KMS-11 (cell line): ENCODE results near the gene TRMT112.

ENCODE experiments used
- H2AFZ ChIP-seq: fragments of 200-600 bp; sonication (generic); 2 replicates; pipeline ENCODE4 v1.6.1; 2016; ENCODE audit warnings: antibody characterized with exemption, mixed run types, low read depth
- H3K27ac ChIP-seq: fragments of 200-600 bp; sonication (generic); 2 replicates; pipeline ENCODE4 v1.6.1; 2016; ENCODE audit warnings: mild to moderate bottlenecking, mixed run types
- H3K27me3 ChIP-seq: fragments of 200-600 bp; sonication (generic); 2 replicates; pipeline ENCODE4 v1.6.1; 2017; ENCODE audit warnings: mild to moderate bottlenecking, low read depth, mixed run types, moderate library complexity; ENCODE audit not compliant: insufficient read depth
- H3K36me3 ChIP-seq: fragments of 200-600 bp; sonication (generic); 2 replicates; pipeline ENCODE4 v1.6.1; 2017; ENCODE audit warnings: mild to moderate bottlenecking, mixed run types; ENCODE audit not compliant: insufficient read depth
- H3K4me1 ChIP-seq: fragments of 200-600 bp; sonication (generic); 2 replicates; pipeline ENCODE4 v1.6.1; 2016; ENCODE audit warnings: mild to moderate bottlenecking, low read depth, mixed run types; ENCODE audit not compliant: poor library complexity, severe bottlenecking
- H3K4me2 ChIP-seq: fragments of 200-600 bp; sonication (generic); 2 replicates; pipeline ENCODE4 v1.7.0; 2016; ENCODE audit warnings: mild to moderate bottlenecking, mixed run types
- H3K4me3 ChIP-seq: fragments of 200-600 bp; sonication (generic); IDR thresholded peaks from 2 replicates; pipeline ENCODE4 v1.6.1; 2017; ENCODE audit warnings: low read depth, low read length, mixed read lengths; ENCODE audit not compliant: insufficient read depth
- H3K79me2 ChIP-seq: fragments of 200-600 bp; sonication (generic); 2 replicates; pipeline ENCODE4 v1.6.1; 2016; ENCODE audit warnings: low read depth, mixed run types; ENCODE audit not compliant: insufficient read depth
- H3K9ac ChIP-seq: fragments of 200-600 bp; sonication (generic); 2 replicates; pipeline ENCODE4 v1.6.1; 2016; ENCODE audit warnings: mild to moderate bottlenecking, mixed run types
- H4K20me1 ChIP-seq: fragments of 200-600 bp; sonication (generic); 2 replicates; pipeline ENCODE4 v1.6.1; 2016; ENCODE audit warnings: mild to moderate bottlenecking, mixed run types; ENCODE audit not compliant: insufficient read depth
- TF ChIP-seq, protein P1 (sequence below): fragments of 200-600 bp; sonication (generic); conservative IDR thresholded peaks from 2 replicates; pipeline ENCODE4 v1.6.1; 2017; ENCODE audit warnings: low read depth, mild to moderate bottlenecking, antibody characterized with exemption, low read length, moderate library complexity, mixed read lengths

TRMT112 gene

DNA sequence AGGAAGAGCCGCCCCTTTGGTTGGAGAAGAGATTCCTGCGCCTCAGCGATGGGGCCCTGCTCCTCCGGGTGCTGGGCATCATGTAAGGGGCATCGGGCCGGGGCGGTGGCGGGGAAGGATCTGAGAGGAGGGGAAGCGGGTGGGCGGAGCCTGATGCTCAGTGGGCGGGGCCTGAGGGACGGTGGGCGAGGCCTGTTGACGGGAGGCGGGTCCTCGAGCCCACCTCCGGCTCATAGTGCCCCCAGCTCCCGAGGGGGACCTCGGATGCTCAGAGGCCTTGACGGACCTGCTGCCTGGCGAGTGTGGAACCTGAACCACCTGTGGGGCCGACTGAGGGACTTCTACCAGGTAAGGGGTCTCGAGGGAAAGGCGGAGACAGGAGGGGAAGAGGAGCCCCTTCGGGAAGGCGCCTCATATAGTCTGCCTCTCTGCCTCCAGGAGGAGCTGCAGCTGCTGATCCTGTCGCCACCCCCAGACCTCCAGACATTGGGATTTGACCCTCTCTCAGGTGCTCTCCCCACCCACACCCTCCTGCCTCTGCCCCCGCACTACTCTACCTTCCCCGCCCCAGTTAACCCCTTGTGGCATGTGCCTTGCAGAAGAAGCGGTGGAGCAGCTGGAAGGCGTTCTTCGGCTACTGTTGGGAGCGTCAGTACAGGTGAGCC is 23.4 kb upstream of the TRMT112 start:
- H3K27me3 ChIP-seq, result no peaks in the 10 kb centered on the region
- no peaks in the 10 kb centered on the region for H3K36me3 ChIP-seq
- H3K79me2 ChIP-seq, result no peaks in the 10 kb centered on the region
- peak overlapping the region; percentile 51; the same call in 1 of the 2 replicates for H3K9ac ChIP-seq
- peak overlapping the region; percentile 50; the same call in 1 of the 2 replicates for H2AFZ ChIP-seq
- H3K4me3 ChIP-seq, result no peak overlapping the region
- no peaks in the 10 kb centered on the region for H4K20me1 ChIP-seq
- peak overlapping the region; percentile 97 for H3K4me2 ChIP-seq
- peaks cover 36% of the 10 kb centered on the region for H3K4me1 ChIP-seq
- peak overlapping the region; percentile 25 for H3K27ac ChIP-seq
- TF ChIP-seq, protein P1, sequence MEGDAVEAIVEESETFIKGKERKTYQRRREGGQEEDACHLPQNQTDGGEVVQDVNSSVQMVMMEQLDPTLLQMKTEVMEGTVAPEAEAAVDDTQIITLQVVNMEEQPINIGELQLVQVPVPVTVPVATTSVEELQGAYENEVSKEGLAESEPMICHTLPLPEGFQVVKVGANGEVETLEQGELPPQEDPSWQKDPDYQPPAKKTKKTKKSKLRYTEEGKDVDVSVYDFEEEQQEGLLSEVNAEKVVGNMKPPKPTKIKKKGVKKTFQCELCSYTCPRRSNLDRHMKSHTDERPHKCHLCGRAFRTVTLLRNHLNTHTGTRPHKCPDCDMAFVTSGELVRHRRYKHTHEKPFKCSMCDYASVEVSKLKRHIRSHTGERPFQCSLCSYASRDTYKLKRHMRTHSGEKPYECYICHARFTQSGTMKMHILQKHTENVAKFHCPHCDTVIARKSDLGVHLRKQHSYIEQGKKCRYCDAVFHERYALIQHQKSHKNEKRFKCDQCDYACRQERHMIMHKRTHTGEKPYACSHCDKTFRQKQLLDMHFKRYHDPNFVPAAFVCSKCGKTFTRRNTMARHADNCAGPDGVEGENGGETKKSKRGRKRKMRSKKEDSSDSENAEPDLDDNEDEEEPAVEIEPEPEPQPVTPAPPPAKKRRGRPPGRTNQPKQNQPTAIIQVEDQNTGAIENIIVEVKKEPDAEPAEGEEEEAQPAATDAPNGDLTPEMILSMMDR, result no peak

DNA sequence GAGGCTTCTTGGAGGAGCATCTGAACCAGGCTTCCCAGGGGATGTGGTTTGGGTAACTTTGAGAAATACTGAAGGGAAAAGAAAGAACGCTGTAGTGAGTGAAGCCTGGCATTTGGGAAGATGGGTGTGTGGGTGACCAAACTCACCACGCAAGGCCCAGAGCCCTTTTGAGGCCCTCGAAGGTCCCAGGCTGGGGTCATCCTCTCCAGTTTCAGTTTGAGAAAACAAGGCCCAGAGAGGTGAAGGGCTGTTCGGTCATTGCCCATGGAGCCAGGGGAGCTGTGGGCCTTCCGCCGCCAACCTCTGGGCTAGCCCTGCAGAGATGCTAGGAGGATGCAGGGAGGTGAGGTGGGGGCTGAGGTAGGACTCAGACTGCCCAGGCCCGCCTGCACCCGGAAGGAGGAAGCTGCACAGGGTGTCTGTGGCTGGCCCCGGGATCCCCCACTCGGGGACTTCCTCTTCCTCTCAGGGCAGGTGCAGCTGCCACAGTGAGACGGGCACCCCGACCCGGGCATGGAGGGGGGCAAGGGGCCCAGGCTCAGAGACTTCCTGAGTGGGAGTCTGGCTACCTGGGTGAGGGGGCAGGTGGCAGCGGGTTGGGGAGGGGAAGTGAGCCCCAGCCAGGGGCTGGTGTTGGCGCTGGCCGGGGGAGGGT is 22.5 kb upstream of the TRMT112 start, which contains the start of gene CCDC88B:
CCDC88B (plus strand) TSS at position 451 of the 655 bp plus-strand sequence; CDS start at position 514, 63 bp downstream.
- TF ChIP-seq, protein P1, result no peak
- H2AFZ ChIP-seq, result peak within 1 kb of the TSS; percentile 50
- no peaks in the 10 kb centered on the region for H3K36me3 ChIP-seq
- H3K4me3 ChIP-seq, result no peak within 1 kb of the TSS
- H3K27ac ChIP-seq, result peak within 1 kb of the TSS; percentile 25
- no peaks in the 10 kb centered on the region for H3K79me2 ChIP-seq
- peak within 1 kb of the TSS; percentile 51; the same call in 1 of the 2 replicates for H3K9ac ChIP-seq
- H3K27me3 ChIP-seq, result no peaks in the 10 kb centered on the region
- H3K4me1 ChIP-seq, result peaks cover 45% of the 10 kb centered on the region
- no peaks in the 10 kb centered on the region for H4K20me1 ChIP-seq
- H3K4me2 ChIP-seq, result peak within 1 kb of the TSS; percentile 97

DNA sequence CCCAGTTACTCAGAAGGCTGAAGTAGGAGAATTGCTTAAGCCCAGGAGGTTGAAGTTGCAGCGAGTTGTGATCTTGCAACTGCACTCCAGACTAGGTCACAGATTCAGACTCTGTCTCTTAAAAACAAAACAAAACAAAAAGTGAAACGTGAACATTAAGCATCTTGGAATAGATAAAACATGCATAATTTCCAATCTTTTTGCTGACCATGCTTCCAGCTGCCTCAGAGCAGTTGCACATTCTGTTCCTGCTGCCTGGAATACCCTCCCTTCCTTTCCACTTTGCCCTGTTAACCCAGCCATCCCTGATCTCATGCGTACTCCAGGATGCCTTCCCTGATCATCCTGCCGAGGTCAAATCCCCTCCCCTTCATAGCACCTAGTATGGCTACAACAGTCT is 21.9 kb upstream of the TRMT112 start:
- peak overlapping the region; percentile 50; the same call in 1 of the 2 replicates for H2AFZ ChIP-seq
- H3K4me3 ChIP-seq, result no peak overlapping the region
- H3K79me2 ChIP-seq, result no peaks in the 10 kb centered on the region
- no peaks in the 10 kb centered on the region for H3K36me3 ChIP-seq
- H4K20me1 ChIP-seq, result no peaks in the 10 kb centered on the region
- H3K4me2 ChIP-seq, result peak overlapping the region; percentile 97
- TF ChIP-seq, protein P1, result no peak
- 0 out of 2 replicates have a peak overlapping the region, but pooled peaks have one; percentile 51 for H3K9ac ChIP-seq
- H3K27me3 ChIP-seq, result no peaks in the 10 kb centered on the region
- peak overlapping the region; percentile 25; the same call in 1 of the 2 replicates for H3K27ac ChIP-seq
- peaks cover 51% of the 10 kb centered on the region for H3K4me1 ChIP-seq

DNA sequence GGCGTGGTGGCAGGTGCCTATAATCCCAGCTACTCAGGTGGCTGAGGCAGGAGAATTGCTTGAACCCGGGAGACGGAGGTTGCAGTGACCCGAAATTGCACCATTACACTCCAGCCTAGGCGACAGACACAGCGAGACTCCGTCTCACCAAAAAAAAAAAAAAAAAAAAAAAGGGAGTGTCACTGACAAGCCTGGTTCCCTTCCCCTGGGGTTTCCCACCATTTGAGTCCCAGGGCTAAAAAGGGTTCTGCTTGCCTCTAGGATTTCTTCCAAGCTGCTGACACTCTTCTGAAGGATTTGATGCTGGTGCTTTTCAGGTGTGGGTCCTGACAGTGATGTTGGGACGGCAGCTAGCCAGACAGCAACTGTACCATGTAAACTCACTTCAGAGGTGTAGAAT is 21.4 kb upstream of the TRMT112 start:
- no peak overlapping the region for H3K9ac ChIP-seq

More for the DNA sequence above, 21.4 kb upstream of the TRMT112 start:
- H3K4me2 ChIP-seq, result peak overlapping the region; percentile 97; the same call in 1 of the 2 replicates
- H3K36me3 ChIP-seq, result no peaks in the 10 kb centered on the region
- H4K20me1 ChIP-seq, result no peaks in the 10 kb centered on the region
- TF ChIP-seq, protein P1, result no peak
- H3K27me3 ChIP-seq, result no peaks in the 10 kb centered on the region
- H2AFZ ChIP-seq, result no peak overlapping the region
- no peak overlapping the region for H3K4me3 ChIP-seq
- H3K79me2 ChIP-seq, result no peaks in the 10 kb centered on the region
- H3K4me1 ChIP-seq, result peaks cover 52% of the 10 kb centered on the region
- H3K27ac ChIP-seq, result no peak overlapping the region
